Gastrocnemius medialis (tissue), 4 donors: Measurements from ENCODE around the gene GCC2. TPM values are rescaled to one million over a fixed set of nuclear protein-coding genes. Genes with fewer than 3 reads are reported as not detected.

Experiments used
- ATAC-seq, 2 donors: fragments of 150-250 bp; one replicate each; pipeline ENCODE4 v1.9.1; 2016
- DNase-seq, 2 donors: peaks; one replicate each; pipeline ENCODE4 v3.0.0-alpha.2; 2019
- H3K27ac ChIP-seq, 4 donors: fragments of 200-600 bp; sonication (generic); 1 replicate in 1 of 4; 2 replicates in 3 of 4; pipeline ENCODE4 v1.5.1; 2016 to 2018; ENCODE audit warnings: mild to moderate bottlenecking in 2 of 4, moderate library complexity in 1 of 4
- H3K27me3 ChIP-seq, 3 donors: fragments of 200-600 bp; sonication (generic) in 2 of 3; 1 replicate in 1 of 3; 2 replicates in 2 of 3; pipeline versions ENCODE4 v1.5.1 to v1.6.0; 2016 to 2019; ENCODE audit warnings: mild to moderate bottlenecking in 1 of 3, moderate library complexity in 1 of 3
- H3K36me3 ChIP-seq, 2 donors: fragments of 200-600 bp; sonication (generic) in 1 of 2; one replicate each; pipeline ENCODE4 v1.5.1; 2017 to 2018
- H3K4me1 ChIP-seq, 2 donors: fragments of 200-600 bp; sonication (generic) in 1 of 2; one replicate each; pipeline ENCODE4 v1.5.1; 2016 to 2017; ENCODE audit warnings: mild to moderate bottlenecking in 2 of 2
- H3K4me3 ChIP-seq, 4 donors: fragments of 200-600 bp; sonication (generic) in 3 of 4; 1 replicate in 1 of 4; 2 replicates in 3 of 4; pipeline ENCODE4 v1.5.1; 2016 to 2019; ENCODE audit warnings: mild to moderate bottlenecking in 2 of 4
- H3K9me3 ChIP-seq, 3 donors: fragments of 200-600 bp; sonication (generic) in 2 of 3; 1 replicate in 1 of 3; 2 replicates in 2 of 3; pipeline ENCODE4 v1.5.1; 2016 to 2019
- POLR2A ChIP-seq, 2 donors: fragments of 450-650 bp; IDR thresholded peaks; one replicate each; pipeline ENCODE4 v1.6.1; 2017; ENCODE audit warnings: antibody characterized with exemption in 2 of 2, mild to moderate bottlenecking in 2 of 2, moderate library complexity in 2 of 2
- in situ Hi-C, 4 donors: fragments of 200-750 bp; cut with MboI; loops; one replicate each; pipeline versions ENCODE4 v1.15.0 to v1.8.0; 2017; ENCODE audit warnings: low sequenced_read_pairs in 4 of 4
- intact Hi-C: fragments of 100-400 bp; cut with DNase I; formaldehyde crosslinking; loops from one replicate; pipeline ENCODE4 v1.15.1; 2023; ENCODE audit warnings: low total_unique reads
- total RNA-seq, 4 donors: library from RNA; depleted of rRNA; stranded (reverse); fragments of >200 nt; gene quantifications; one replicate each; pipeline versions ENCODE4 v1.1.0 to v1.2.3, GENCODE V29; 2016
- TF ChIP-seq, protein P1 (sequence below), 5 experiments: fragments of 450-650 bp in 3 of 5; fragments of 200-600 bp in 2 of 5; sonication (generic) in 2 of 5; IDR thresholded peaks in 4 of 5; conservative IDR thresholded peaks in 1 of 5; 1 replicate in 4 of 5; 2 replicates in 1 of 5; pipeline ENCODE4 v1.5.1; 2016 to 2019; ENCODE audit warnings: antibody characterized with exemption in 5 of 5, mild to moderate bottlenecking in 3 of 5, moderate library complexity in 3 of 5

GCC2 gene
- total RNA-seq, 4 donors from 2014 or later: 16.7 to 43.1 (median 19.3) TPM

DNA sequence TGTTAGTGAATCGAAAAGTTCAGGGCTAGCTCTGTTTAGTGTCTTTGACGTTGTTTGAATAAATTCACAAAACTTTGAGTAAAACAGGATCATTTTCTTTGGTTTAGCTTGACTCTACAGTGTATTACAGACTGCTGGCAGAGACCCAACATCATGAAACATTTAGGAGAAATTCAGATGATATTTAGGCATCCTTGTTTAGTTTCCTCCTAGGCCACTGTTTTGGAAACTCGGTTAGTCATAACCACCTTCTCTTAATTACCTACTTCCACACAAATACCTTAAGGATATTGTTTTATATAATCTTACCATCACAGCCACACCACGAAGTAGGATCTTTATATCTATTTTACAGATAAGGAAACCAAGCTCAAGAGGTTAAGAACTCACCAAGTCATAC is 93.1 kb downstream of the GCC2 start:
- H3K4me1 ChIP-seq: peaks cover 15 to 20% of the 10 kb centered on the region in 2 donors
- ATAC-seq: no peak
- H3K27ac ChIP-seq: peak overlapping the region in 1 of 4 donors; percentile 10
- no peak for DNase-seq
- TF ChIP-seq, protein P1, sequence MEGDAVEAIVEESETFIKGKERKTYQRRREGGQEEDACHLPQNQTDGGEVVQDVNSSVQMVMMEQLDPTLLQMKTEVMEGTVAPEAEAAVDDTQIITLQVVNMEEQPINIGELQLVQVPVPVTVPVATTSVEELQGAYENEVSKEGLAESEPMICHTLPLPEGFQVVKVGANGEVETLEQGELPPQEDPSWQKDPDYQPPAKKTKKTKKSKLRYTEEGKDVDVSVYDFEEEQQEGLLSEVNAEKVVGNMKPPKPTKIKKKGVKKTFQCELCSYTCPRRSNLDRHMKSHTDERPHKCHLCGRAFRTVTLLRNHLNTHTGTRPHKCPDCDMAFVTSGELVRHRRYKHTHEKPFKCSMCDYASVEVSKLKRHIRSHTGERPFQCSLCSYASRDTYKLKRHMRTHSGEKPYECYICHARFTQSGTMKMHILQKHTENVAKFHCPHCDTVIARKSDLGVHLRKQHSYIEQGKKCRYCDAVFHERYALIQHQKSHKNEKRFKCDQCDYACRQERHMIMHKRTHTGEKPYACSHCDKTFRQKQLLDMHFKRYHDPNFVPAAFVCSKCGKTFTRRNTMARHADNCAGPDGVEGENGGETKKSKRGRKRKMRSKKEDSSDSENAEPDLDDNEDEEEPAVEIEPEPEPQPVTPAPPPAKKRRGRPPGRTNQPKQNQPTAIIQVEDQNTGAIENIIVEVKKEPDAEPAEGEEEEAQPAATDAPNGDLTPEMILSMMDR (IDR thresholded peaks at IDR 0.05 in 4 of 5, conservative IDR thresholded peaks at IDR 0.05 in 1 of 5): no peak
- no peak for TF ChIP-seq POLR2A (IDR thresholded peaks at IDR 0.05)
- H3K9me3 ChIP-seq: no peaks in the 10 kb centered on the region
- in situ Hi-C loops: no loop called here
- intact Hi-C loops: no loop called here
- H3K4me3 ChIP-seq: no peak overlapping the region
- no peaks in the 10 kb centered on the region for H3K36me3 ChIP-seq
- H3K27me3 ChIP-seq: no peaks in the 10 kb centered on the region

DNA sequence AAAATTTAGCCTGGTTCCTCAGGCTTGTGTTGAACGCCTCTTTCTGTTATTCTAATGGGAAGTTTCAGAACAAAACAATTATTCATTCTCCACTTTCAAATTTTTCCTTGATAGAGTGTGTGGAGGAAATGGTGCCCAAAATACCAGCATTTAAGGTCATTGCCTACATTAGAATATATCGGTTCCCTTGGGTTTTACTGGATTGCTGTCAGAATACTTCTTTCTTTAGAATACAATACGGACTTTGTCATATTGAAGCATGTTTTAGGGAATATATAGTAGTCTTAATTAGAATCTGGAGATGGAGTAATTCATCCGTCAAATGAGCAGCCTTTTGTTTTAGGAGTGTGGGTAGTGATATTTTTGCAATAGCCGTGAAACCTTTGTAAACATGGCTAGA is 98.6 kb downstream of the GCC2 start:
- Histone ChIP-seq H3K4me1 (peaks cover 6 to 17% of the 10 kb centered on the region in 2 donors), H3K4me3 (no peak overlapping the region), H3K27me3 (no peaks in the 10 kb centered on the region), H3K27ac (no peak overlapping the region), H3K36me3 (no peaks in the 10 kb centered on the region), H3K9me3 (no peaks in the 10 kb centered on the region)
- DNase-seq (no peak), ATAC-seq (no peak)
- TF ChIP-seq POLR2A (IDR thresholded peaks at IDR 0.05): no peak
- TF ChIP-seq, protein P1 (IDR thresholded peaks at IDR 0.05 in 4 of 5, conservative IDR thresholded peaks at IDR 0.05 in 1 of 5): no peak
- in situ Hi-C loops: no loop called here
- intact Hi-C loops: no loop called here

DNA sequence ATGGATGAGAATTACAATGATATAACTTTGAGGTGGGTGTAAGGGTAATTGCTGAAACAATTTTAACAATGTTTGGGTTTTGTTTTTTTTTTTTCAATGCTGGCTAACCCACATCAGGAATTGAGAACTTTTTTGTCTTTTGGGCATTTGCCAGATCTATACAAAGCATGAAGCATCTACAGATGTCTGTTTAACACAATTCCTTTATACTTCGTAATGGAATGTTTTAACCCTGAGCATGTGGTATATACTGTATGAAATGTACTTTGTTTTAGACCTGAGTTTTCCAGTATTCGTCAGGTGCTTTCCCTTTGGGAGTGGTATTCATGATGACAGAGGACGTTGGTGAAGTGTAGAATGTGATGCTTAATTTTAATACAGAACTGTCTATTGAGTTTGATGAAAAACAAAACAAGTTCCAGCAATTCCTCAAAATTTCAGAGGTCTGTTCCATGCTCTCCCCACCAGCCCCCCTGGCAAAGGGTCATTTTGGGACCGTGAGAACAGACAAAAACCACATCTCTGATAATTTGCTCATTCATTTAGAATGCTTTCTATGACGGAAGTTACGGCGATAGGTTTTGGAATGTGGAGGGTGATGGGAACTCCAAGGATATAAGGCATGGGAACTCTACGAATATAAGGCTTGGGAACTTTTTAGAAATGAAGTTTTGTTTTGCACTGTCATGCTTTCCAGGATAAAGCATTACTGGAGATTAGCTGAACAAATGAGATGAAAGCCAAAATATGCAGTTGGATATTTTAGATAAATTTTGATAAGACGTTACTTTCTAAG is 99.4 kb downstream of the GCC2 start:
- ATAC-seq (no peak), DNase-seq (no peak)
- H3K9me3 ChIP-seq: no peaks in the 10 kb centered on the region
- H3K36me3 ChIP-seq: no peaks in the 10 kb centered on the region
- peaks cover 12 to 25% of the 10 kb centered on the region in 2 donors for H3K4me1 ChIP-seq
- in situ Hi-C loops (no loop called here), intact Hi-C loops (no loop called here)
- no peaks in the 10 kb centered on the region for H3K27me3 ChIP-seq
- no peak overlapping the region for H3K27ac ChIP-seq
- H3K4me3 ChIP-seq: no peak overlapping the region
- no peak for TF ChIP-seq POLR2A (IDR thresholded peaks at IDR 0.05)
- TF ChIP-seq, protein P1 (IDR thresholded peaks at IDR 0.05 in 4 of 5, conservative IDR thresholded peaks at IDR 0.05 in 1 of 5): no peak

DNA sequence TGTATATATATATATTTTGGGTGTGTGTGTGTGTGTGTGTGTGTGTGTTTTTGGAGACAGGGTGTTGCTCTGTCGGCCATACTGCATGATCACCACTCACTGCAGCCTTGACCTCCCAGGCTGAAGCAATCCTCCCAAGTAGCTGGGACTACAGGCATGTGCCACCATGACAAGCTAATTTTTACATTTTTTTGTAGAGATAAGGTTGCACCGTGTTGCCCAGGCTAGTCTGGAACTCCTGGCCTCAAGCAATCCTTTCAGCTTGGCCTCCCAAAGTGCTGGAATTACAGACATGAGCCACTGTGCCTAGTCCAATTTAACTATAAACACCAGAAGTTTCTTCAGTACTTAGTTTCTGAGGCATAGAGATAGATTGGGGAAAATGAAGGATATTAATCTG is 103.6 kb downstream of the GCC2 start:
- H3K36me3 ChIP-seq: no peaks in the 10 kb centered on the region
- no peak for ATAC-seq
- in situ Hi-C loops (no loop called here), intact Hi-C loops (no loop called here)
- H3K4me1 ChIP-seq: peaks cover 42 to 53% of the 10 kb centered on the region in 2 donors
- H3K4me3 ChIP-seq: no peak overlapping the region
- no peak for DNase-seq
- peak overlapping the region in 3 of 4 donors; percentile 72 to 77 (median 75) for H3K27ac ChIP-seq
- no peaks in the 10 kb centered on the region for H3K27me3 ChIP-seq
- TF ChIP-seq, protein P1 (IDR thresholded peaks at IDR 0.05 in 4 of 5, conservative IDR thresholded peaks at IDR 0.05 in 1 of 5): no peak
- no peak for TF ChIP-seq POLR2A (IDR thresholded peaks at IDR 0.05)
- no peaks in the 10 kb centered on the region for H3K9me3 ChIP-seq
